ENCODE data around the gene CYP3A4.
"Not testable (repeated sequence)": the region's sequence is repeated elsewhere in the genome, so short reads cannot be mapped to it uniquely, and the experiment has no call there.

Gene CYP3A4

DNA sequence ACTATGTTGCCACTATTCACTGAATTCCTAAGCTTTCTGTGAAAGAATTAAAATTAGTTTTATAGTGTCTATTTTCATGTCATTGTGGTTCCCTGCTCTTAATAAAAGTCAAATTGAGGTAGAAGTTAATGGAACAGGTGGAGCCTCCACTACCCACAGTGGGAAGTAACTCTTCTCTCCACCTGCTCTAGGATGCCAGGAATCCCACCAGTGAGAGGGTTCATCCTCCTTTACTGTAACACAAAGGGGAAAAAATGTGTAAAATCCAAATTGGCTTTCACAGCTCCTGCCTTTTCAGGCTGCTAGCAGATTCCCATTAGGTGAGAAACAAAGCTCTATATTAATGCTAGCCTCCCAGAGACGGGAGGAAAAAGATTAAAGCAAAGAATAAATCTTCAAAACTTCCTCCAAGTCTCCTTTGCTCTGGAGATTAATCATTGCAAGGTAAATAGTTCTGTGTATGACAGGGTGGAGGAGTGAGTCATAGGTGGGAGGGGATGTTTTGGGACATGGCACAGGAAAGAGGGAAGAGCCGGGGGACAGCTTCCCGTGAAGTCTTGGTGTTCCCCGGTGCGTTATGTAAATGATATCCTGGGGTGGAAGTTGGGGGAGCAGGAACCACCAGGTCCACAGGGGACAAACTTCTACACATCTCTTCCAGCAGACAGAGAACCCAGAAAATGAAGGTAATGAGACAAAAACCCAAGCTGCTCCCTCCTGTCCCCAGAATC lies 32.5 kb downstream of the CYP3A4 start:
- DNase-seq = not testable (repeated sequence)

DNA sequence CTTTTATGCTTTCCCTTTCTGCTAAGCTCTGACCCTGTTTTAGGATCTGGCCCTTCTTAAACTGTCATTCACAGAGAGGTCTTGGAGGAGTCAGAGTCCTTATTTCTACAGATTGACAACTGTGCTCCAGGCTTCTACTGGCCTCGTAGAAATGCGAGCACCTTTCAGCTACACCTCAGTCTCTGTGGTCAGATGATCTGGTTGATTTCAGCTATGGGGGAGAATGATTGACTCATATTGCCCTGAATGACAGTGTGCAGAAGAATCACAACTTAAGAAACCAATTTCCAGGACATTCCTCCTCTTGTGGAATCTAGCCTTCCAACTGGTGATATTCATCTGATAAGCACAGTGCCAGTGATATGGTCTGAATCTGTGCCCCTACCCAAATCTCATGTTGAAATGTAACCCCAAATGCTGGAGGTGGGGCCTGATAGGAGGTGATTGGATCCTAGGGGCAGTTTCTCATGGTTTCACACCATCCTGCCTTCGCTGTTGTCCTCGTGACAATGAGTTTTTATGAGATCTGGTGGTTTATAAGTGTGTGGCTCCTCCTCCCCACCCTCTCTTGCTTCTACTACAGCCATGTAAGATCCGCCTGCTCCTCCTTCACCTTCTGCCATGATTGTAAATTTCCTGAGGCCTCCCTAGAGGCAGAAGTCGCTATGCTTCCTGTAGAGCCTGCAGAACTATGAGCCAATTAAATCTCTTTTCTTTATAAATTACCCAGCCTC lies 35.0 kb downstream of the CYP3A4 start:
- no peak for DNase-seq

DNA sequence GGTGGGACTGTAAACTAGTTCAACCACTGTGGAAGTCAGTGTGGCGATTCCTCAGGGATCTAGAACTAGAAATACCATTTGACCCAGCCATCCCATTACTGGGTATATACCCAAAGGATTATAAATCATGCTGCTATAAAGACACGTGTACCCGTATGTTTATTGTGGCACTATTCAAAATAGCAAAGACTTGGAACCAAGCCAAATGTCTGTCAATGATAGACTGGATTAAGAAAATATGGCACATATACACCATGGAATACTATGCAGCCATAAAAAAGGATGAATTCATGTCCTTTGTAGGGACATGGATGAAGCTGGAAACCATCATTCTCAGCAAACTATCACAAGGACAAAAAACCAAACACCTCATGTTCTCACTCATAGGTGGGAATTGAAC lies 37.1 kb downstream of the CYP3A4 start:
- not testable (repeated sequence) for DNase-seq

DNA sequence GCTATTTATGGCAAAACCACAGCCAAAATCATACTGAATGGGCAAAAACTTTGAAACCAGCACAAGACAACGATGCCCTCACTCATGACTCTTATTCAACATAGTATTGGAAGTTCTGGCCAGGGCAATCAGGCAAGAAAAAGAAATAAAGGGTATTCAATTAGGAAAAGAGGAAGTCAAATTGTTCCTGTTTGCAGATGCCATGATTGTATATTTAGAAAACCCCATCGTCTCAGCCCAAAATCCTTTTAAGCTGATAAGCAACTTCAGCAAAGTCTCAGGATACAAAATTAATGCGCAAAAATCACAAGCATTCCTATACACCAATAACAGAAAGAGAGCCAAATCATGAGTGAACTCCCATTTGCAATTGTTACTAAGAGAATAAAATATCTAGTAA lies 38.6 kb downstream of the CYP3A4 start:
- DNase-seq = not testable (repeated sequence)

DNA sequence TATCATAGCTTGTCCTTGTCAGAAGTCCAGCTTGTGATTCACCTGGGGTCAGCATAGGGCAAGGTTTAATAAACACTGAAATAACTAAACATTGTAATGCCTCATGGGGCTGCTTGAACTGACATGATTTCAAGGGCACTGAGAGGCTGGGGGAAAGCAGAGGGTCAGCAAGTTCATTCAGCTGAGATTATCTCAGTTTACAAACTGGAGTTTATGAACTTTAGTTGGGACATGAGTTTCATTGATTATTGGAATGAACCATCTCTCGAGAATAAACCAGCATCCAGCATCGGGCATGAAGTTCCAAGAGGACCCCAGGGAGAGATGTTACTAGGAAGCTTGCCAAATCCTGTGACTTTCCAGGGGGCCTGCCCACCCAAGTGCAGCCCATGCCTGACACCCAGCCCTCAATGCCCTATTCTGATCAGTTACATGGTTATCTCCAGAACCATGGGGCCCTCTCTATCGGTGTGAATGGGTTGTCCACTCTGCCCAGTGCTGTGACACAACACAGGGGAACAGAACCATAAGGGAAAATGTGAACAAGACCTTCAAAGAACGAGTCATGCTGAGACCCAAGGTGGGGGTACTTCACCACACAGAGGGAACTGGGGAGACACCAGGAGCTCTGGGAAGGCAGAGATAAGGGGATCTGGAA lies 41.1 kb downstream of the CYP3A4 start:
- DNase-seq = no peak

DNA sequence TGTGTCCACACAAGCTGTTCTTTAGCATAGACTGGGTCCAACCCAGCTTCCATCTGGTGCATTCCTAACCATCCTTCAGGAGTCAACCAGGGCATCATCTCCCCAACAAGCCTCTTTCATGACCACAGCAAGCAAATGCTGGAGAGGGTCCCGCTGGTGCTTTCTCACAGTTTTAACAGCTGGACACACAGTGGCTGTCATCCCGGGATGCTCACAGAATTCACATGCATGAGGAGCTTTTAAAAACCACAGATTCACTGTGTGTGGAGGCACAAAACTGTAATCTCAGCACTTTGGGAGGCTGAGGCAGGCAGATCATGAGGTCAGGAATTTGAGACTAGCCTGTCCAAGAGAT lies 42.6 kb downstream of the CYP3A4 start:
- no peak for DNase-seq

DNA sequence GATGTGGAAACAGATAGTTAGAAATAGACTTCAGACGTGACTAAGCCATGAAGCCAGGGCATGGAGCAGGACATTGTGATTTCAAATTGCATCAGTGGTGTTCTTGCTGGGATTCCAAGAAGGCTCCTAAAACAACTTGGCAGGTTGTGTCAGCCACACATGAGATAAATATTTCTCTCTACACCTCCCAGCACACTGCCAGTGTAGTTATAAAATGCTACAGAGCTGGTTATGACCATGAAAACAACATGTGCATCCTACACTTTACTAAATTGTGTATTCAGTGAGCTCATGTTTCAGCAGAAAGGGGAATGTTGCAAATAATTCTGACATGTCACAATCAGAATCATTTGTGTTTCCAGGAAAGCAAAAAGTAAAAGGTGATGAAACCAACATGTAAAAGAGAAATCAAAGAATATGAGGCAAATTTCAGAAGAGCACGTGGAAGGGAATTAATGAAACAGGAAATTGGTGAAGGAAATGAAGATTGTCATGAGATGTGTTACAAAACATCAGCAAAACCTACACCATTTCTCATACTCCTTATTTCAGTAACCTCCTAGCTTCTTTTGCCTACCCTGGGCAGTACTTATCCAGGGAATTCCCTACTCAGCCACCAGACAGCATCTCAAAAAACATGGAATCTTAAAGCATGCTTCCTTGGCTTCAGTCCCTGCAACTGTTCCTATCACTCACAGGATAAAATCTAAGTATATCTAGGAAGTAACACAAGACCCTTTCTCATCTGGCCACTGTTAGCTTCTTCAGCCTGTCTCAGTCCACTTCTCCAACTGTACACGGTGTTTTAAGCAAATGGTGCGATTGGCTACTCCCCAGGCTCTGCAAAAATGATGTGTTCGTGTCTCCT lies 43.2 kb downstream of the CYP3A4 start:
- no peak for DNase-seq

DNA sequence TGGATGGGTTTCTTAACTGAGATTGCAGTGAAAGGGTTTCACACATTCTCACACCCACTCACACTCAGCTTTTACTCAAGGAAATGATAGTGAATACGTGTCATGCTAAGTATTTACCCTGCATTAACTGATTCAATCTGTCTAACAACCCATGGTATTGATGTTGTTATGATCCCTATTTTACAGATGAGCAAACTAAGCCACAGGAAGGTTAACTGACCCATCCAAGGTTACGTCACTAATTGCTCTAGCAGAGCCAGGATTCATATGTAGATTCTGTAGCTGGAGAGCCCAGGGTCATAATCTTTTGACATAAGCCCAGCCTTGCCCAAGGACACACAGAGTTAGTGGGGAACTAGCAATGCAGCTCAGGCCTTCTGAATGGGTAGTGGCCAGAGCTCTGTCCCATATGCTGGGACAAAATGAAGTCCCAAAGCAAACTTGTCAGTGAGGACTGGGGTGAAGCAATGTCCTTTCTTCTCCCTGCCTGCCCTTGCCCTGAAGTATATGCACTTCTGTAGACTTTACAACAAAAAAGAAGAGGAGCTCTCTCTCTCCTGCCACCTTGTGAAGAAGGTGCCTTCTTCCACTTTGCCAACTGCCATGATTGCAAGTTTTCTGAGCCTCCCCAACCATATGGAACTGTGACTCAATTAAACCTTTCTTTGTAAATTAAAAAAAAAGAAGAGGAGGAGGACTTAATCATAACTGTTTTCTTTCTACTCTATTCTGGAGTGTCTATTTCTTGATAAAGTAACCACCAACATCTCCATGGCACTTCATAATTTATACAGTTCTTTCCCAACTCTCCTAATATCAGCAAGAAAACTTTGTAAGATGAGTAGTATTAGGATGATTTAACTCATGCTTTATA lies 44.0 kb downstream of the CYP3A4 start:
- DNase-seq = no peak

DNA sequence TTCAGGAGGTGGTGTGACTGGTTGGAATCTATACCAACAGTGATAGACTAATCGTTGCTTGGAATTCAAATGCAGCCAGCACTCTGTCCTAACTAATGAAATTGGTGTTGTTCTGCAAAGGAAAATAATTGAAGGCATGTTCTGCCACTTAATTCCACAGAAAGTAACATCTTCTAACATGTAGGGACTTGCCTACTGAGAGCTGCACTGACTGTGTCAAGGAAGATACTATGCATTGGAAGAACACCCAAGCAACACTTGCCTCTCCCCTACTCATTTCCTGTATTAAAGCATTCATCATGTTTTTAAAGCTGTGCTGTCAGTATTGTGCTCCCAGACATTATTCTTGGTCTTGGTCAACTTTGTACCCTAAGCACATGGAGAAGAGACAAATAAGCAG lies 46.3 kb downstream of the CYP3A4 start:
- no peak for DNase-seq

DNA sequence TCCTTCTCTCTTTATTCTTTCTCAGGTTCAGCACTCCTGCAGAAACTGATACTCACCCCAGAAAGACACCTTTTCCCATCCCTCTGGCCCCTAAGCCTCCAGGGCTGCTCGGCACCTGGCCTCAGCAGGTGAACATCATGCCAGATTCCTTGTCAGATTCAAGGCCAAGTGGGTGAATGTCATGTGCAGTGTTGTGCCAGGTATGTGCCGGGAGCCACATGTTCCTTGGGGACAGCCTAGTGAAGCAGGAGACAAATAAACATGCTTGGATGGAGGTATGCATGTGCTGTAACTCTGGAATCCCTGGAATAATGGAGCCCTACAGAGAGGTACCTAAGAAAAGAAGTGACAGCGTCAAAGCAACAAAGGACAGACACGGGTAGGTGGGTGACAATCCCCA lies 47.3 kb downstream of the CYP3A4 start:
- DNase-seq = not testable (repeated sequence)

DNA sequence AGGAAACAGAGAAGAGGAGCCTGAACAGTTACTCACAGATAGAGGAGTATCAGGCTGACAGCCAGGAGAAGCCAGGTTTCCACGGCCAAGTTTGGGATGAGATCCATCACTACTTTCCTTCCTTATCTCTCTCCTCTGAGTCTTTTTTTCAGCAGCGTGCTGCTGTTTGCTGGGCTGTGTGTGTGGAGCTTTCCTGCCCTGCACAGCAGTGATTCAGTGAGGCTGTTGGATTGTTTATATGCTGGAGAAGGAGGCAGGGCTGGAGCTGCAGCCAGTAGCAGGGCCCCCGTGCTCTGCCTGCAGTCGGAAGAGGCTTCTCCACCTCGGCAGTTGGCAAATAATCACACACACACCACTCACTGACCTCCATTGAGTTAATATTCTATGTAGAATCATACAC lies 49.0 kb downstream of the CYP3A4 start, which contains the start of gene CYP3A7:
TSS of gene CYP3A7 (minus strand) at position 210 of the 400 bp plus-strand sequence. CDS start at position 107, 103 bp downstream.
- no peak for DNase-seq

DNA sequence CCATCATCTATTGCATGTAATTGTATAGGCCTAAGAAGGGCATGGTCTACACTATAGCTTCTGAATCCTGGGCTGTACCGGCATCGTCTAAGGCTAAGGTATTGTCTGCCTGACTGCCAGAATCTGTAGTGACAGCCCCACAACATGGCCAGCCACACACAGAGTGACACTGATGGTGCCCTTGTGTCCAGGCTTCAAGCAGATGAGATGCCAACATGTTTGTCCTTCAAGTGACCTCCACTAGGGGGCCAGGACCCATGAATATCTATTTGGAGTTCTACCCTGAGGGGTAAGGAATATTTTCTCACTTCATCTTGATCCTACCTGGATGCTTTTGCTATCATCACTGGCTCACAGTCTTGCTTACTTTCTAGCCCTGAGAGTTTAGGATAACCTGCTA lies 50.5 kb downstream of the CYP3A4 start:
- DNase-seq = no peak

DNA sequence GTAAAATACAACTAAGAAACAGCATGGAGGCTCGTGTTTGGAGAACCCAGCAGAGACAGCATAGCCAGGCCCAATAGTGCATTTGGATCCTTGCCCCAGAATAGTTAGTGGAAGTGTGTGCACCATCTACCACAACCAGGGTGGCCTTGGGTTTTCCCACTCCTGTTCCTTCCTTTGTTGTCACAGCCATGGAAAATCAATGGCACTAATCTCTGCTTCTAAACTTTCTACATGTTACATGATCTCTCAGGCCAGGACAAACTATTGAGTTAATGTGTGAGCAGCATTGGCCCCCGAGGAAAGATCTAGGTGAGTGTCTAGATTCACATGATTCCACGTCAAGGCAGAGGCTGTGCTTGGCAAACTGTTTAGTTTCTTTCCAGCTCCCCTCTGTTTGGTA lies 51.0 kb downstream of the CYP3A4 start:
- DNase-seq = no peak

DNA sequence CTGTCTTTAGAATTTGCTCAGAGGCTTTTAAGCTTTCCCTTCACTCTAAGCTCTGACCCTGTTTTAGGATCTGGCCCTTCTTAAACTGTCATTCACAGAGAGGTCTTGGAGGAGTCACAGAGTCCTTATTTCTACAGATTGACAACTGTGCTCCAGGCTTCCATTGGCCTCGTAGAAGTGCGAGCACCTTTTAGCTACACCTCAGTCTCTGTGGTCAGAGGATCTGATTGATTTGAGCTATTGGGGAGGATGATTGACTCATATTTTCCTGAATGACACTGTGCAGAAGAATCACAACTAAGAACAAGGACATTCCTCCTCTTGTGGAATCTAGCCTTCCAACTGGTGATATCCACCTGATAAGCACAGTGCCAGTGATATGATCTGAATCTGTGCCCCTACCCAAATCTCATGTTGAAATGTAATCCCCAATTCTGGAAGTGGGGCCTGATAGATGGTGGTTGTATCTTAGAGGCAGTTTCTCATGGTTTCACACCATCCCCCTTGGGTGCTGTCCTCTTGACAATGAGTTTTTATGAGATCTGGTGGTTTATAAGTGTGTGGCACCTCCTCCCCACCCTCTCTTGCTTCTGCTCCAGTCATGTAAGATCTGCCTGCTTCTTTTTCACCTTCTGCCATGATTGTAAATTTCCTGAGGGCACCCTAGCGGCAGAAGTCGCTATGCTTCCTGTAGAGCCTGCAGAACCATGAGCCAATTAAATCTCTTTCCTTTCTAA lies 52.2 kb downstream of the CYP3A4 start:
- DNase-seq = no peak

DNA sequence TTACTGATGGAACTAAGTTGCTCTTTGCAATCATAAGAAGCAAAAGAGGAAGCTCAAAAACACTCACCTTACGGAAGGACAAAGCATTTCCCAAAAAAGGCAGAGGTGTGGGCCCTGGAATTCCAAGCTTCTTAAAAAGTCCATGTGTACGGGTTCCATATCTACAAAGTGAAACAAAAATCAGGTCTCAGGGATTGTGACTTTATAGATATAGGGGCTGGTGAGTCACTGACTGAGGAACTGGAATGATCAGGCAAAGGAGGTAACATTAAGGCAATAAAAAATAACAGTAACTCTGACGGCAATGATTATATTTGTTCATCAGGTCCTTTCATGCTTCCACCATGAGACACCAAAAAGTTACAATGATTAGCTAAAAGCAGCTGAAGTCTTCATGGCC lies 53.0 kb downstream of the CYP3A4 start:
- DNase-seq = no peak

DNA sequence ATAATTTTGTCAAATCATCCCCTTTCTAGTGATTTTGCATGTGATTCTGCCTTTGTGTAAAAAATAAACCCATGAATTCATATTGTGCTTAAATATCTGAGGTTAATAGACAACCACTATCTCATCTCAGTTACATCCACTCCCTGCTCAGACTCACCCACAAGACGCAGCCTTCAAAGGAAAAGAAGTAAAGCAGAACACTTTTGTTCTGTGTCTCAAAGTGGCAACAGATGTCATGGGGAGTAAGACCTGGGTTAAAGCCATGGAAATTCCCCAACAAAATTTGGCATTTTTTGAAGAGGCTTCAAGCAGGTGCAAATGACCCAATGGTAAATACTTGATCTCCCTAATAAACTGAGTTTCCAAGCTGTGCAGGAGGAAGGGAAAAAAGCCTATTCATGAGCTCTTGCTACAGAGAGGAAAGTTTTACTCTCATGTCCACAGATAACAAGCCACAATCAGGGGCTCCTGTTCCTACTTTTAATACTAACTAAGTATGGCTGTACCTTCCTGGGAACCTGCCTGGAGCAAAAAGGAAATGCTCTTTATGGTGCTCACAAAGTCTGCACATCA lies 53.7 kb downstream of the CYP3A4 start:
- DNase-seq = no peak

DNA sequence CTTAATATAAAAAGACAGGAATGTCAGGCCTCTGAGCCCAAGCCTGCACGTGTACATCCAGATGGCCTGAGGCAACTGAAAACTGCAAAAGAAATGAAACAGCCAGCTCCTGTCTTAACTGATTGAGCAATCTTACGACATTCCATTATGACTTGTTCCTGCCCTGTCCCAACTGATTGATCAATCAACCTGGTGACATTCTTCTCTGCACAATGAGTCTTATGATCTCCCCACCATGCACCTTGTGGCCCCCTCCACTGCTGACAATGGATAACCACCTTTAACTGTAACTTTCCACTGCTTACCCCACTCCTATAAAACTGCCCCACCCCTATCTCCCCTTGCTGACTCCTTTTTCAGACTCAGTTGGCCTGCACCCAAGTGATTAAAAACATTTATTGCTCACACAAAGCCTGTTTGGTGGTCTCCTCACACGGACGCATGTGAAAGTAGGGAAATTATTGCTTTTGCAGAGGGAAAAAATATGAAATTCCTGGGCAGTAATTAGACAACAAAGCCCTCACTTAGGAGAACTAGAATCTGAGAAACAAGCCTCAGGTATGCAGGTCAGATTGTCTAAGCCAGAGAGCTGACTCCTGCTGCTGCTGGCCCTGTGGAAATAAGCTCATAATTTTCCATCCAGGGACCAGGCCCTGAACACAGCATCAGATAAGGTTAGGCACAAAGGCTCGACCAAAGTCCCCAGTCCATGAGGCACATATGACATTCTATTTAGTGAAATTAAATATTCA lies 54.3 kb downstream of the CYP3A4 start:
- no peak for DNase-seq

DNA sequence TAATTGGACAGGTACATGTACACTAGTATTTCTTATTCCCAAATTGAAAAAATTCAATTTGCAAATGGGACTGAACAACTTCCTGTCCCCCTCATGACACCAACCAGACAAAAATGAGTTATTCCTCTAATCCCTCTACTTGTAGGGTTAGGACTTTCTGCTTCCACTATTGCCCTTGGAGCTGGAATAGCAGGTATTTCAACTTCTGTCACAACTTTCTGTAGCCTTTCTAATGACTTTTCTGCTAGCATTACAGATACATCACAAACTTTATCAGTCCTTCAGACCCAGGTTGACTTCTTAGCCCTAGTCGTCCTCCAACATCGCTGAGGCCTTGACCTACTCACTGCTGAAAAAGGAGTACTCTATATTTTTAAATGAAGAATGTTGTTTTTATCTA lies 55.4 kb downstream of the CYP3A4 start:
- no peak for DNase-seq

DNA sequence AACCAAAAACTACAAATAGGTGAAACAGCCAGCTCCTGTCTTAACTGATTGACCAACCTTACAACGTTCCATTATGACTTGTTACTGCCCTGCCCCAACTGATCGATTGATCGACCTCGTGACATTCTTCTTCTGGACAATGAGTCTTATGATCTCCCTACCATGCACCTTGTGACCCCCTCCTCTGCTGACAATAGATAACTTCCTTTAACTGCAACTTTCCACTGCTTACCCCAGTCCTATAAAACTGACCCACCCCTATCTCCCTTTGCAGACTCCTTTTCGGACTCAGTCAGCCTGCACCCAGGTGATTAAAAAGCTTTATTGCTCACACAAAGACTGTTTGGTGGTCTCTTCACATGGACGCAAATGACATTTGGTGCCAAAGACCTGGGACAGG lies 60.8 kb downstream of the CYP3A4 start:
- DNase-seq = not testable (repeated sequence)
